ENCODE results near the gene TRAPPC12. TPM values are rescaled to one million over a fixed set of nuclear protein-coding genes. Genes with fewer than 3 reads are reported as not detected.

Gene TRAPPC12
- total RNA-seq, 4 donors from 2014 or later: 41.3 to 83.6 (median 52.0) TPM

- TF ChIP-seq CTCF (IDR thresholded peaks at IDR 0.05; ENCODE audit: low read depth): no peak
Observed at GRCh38 chr2:3519255-3520205, 140.0 kb downstream of the TRAPPC12 start, which contains the start of gene ADI1. Gene ADI1, minus strand, starts transcription at chr2:3519531. Its CDS starts 44 bp downstream, at chr2:3519487.

GRCh38 chr2:3520591-3520990 is 141.1 kb downstream of the TRAPPC12 start:
- no peak for TF ChIP-seq CTCF (IDR thresholded peaks at IDR 0.05; ENCODE audit: low read depth)

GRCh38 chr2:3522961-3523421 is 143.5 kb downstream of the TRAPPC12 start:
- TF ChIP-seq CTCF (IDR thresholded peaks at IDR 0.05; ENCODE audit: low read depth): no peak

GRCh38 chr2:3523551-3524041 is 144.1 kb downstream of the TRAPPC12 start:
- TF ChIP-seq CTCF (IDR thresholded peaks at IDR 0.05; ENCODE audit: low read depth): no peak

- TF ChIP-seq CTCF (IDR thresholded peaks at IDR 0.05; ENCODE audit: low read depth): no peak
Observed at GRCh38 chr2:3526871-3527270, 147.4 kb downstream of the TRAPPC12 start.

DNA sequence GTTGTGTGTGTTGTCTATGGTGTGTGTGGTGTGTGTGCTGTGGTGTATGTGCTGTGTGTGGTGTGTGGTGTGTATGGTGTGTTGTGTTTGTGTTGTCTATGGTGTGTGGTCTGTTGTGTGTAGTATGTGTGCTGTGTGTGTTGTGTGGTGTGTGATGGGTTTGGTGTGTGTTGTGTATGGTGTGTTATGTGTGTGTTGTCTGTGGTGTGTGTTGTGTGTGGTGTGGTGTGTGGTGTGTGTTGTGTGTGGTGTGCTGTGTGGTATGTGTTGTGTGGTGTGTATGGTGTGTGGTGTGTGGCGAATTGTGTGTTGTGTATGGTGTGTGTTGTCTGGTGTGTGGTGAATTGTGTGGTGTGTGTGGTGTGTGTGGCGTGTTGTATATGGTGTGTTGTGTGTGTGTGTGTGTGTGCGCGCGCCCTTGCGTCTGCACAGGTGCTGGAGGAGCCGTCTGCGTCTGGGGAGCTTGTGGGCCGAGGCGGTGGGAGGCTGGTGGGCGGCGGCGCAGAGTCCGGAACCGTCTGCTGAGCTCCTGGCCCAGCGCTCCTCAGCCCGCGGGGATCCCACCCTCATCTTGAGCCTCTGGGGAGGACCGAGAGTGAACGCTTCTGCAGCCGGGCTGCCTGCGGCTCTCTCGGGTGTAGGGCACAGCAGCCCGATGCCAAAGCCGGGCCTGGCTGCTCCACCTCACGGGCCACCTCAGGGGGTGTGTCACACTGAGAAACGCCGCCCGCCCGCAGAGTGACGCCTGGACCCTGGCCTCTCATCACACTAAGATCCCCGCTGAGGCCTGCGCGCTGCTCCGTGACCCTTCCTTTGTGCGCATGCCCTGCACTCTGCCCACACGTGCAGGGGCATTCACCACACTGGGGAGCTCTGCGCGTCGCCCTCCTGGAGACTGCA is 148.6 kb downstream of the TRAPPC12 start:
- TF ChIP-seq CTCF (IDR thresholded peaks at IDR 0.05; ENCODE audit: low read depth): no peak

Other genes starting within 250 kb of the TRAPPC12 start
- 10 to 100 TPM; 13.9 to 27.6 (median 16.1) TPM for gene EIPR1, start 1.9 kb upstream of the TRAPPC12 start, total RNA-seq
- gene ADI1, start 139.8 kb downstream of the TRAPPC12 start, total RNA-seq: 10 to 100 TPM; 40.6 to 92.4 (median 77.6) TPM
- gene RNASEH1, start 178.6 kb downstream of the TRAPPC12 start, total RNA-seq: 10 to 100 TPM; 16.0 to 26.4 (median 21.4) TPM
- gene RPS7, start 195.6 kb downstream of the TRAPPC12 start, total RNA-seq: 1,000 to 10,000 TPM; 2,941 to 3,780 (median 3,507) TPM
- 1 to 10 TPM; 1.1 to 9.8 (median 2.3) TPM for gene COLEC11, start 215.4 kb downstream of the TRAPPC12 start, total RNA-seq

Data from subcutaneous adipose tissue (tissue), 4 donors.